Immature natural killer cell (primary cell): ENCODE data around the gene KLC1. TPM values are rescaled to one million over a fixed set of nuclear protein-coding genes. Genes with fewer than 3 reads are reported as not detected.

ENCODE experiments used
- DNase-seq, 3 donors: peaks; one replicate each; pipeline ENCODE4 v3.0.0; 2022; ENCODE audit warnings: mixed read lengths in 1 of 3
- H3K27ac Mint-ChIP-seq, 6 donors: one replicate each; pipeline ENCODE4 v1.8.0; 2020; ENCODE audit warnings: mixed read lengths in 6 of 6, mild to moderate bottlenecking in 5 of 6, inconsistent platforms in 4 of 6, moderate library complexity in 3 of 6
- H3K27me3 Mint-ChIP-seq, 3 donors: one replicate each; pipeline ENCODE4 v1.8.0; 2020 to 2021; ENCODE audit warnings: low read depth in 3 of 3, mild to moderate bottlenecking in 3 of 3, mixed read lengths in 3 of 3, moderate library complexity in 3 of 3, inconsistent platforms in 1 of 3
- H3K36me3 Mint-ChIP-seq, 3 donors: one replicate each; pipeline ENCODE4 v1.8.0; 2020; ENCODE audit warnings: mixed read lengths in 3 of 3, inconsistent platforms in 2 of 3, mild to moderate bottlenecking in 2 of 3
- H3K4me1 Mint-ChIP-seq, 2 donors: one replicate each; pipeline ENCODE4 v1.8.0; 2020; ENCODE audit warnings: inconsistent platforms in 2 of 2, mild to moderate bottlenecking in 2 of 2, mixed read lengths in 2 of 2, moderate library complexity in 1 of 2
- H3K4me3 Mint-ChIP-seq, 5 donors: one replicate each; pipeline ENCODE4 v1.8.0; 2020; ENCODE audit warnings: mild to moderate bottlenecking in 5 of 5, mixed read lengths in 5 of 5, inconsistent platforms in 3 of 5, moderate library complexity in 3 of 5
- H3K9me3 Mint-ChIP-seq, 6 donors: one replicate each; pipeline ENCODE4 v1.8.0; 2020; ENCODE audit warnings: mild to moderate bottlenecking in 6 of 6, mixed read lengths in 6 of 6, inconsistent platforms in 4 of 6, moderate library complexity in 3 of 6
- polyA plus RNA-seq, 3 donors: library from polyadenylated mRNA; unstranded; fragments of 300-500 nt; fragmentation: Illumina TruSeq; gene quantifications; one replicate each; pipeline ENCODE4 v1.2.3, GENCODE V29; 2021

The KLC1 gene
- polyA plus RNA-seq, 3 donors from 2014 or later = 38.3 to 83.5 (median 48.2) TPM

DNA sequence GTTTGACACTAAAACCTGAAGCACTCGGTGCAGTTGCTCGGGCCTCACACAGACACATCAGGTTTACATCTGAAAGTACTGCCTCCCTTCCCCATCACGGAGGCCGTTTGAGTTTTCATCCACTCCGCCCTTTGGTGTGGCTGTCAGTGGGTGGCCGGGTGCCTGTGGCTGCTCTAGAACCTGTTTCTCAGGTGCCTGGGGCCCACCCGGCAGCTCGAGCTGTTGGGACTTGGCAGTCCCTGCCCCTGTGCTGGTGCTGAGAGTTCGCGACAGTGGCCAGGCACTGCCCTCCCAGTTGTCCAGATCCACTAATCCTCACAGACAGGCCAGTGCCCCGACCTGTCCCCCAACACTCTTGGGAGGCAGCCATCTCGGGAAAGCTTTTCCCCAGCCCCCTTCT lies 63.9 kb downstream of the KLC1 start:
- Mint-ChIP-seq H3K4me1 (peaks cover 2 to 24% of the 10 kb centered on the region in 2 donors), H3K4me3 (no peak overlapping the region), H3K27ac (no peak overlapping the region), H3K36me3 (peaks cover 0 to 8% (median 0%) of the 10 kb centered on the region in 3 donors), H3K9me3 (no peaks in the 10 kb centered on the region), H3K27me3 (peaks cover 0 to 2% (median 0%) of the 10 kb centered on the region in 3 donors)
- DNase-seq = no peak

DNA sequence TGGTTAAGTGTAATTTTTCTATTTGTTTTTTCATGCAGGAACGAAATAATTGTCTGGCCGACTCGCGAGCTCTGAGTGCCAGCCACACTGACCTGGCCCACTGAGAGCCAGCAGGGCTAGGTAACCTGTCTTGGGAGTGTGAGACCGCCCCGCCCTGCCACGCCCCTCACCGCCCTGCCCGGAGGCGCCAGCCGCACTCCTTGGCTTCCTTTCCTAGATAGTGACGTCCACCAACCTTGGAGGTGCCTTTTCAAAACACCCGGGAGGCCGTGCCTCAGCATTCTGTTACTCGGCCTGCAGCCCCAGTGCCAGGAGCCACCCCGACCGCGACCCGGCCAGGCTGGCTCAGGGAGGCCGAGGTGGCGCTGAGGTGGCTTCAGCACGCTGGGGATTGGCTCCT lies 64.5 kb downstream of the KLC1 start:
- H3K4me1 Mint-ChIP-seq = peaks cover 2 to 24% of the 10 kb centered on the region in 2 donors
- no peak for DNase-seq
- no peak overlapping the region for H3K27ac Mint-ChIP-seq
- peaks cover 0 to 2% (median 0%) of the 10 kb centered on the region in 3 donors for H3K27me3 Mint-ChIP-seq
- no peak overlapping the region for H3K4me3 Mint-ChIP-seq
- no peaks in the 10 kb centered on the region for H3K9me3 Mint-ChIP-seq
- H3K36me3 Mint-ChIP-seq = peaks cover 0 to 8% (median 0%) of the 10 kb centered on the region in 3 donors

DNA sequence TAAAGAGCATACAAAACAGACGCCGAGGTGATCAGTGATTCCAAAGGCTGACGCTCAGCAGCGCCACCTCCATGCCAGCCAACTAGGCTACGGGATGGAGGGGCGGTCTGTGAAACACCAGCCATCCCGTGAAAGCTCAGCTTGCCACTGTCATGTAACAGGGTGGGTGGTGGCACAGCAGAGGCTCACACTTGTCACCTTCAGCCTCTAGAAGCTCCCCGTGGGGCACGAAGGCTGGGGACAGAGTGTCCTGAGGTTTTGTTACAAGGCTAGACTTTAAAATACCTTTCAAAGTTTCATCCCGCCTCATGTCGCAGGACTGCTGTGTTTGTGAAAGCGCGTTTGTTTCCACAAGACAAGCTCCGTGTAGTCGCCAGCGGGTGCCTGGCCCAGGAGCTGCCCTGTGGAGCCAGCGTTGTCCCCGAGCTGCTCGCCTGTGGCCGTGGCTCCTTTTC lies 65.6 kb downstream of the KLC1 start:
- Mint-ChIP-seq H3K4me1 (peaks cover 2 to 21% of the 10 kb centered on the region in 2 donors), H3K27ac (no peak overlapping the region), H3K9me3 (no peaks in the 10 kb centered on the region), H3K36me3 (peaks cover 0 to 5% (median 0%) of the 10 kb centered on the region in 3 donors), H3K27me3 (peaks cover 0 to 2% (median 0%) of the 10 kb centered on the region in 3 donors), H3K4me3 (no peak overlapping the region)
- no peak for DNase-seq

DNA sequence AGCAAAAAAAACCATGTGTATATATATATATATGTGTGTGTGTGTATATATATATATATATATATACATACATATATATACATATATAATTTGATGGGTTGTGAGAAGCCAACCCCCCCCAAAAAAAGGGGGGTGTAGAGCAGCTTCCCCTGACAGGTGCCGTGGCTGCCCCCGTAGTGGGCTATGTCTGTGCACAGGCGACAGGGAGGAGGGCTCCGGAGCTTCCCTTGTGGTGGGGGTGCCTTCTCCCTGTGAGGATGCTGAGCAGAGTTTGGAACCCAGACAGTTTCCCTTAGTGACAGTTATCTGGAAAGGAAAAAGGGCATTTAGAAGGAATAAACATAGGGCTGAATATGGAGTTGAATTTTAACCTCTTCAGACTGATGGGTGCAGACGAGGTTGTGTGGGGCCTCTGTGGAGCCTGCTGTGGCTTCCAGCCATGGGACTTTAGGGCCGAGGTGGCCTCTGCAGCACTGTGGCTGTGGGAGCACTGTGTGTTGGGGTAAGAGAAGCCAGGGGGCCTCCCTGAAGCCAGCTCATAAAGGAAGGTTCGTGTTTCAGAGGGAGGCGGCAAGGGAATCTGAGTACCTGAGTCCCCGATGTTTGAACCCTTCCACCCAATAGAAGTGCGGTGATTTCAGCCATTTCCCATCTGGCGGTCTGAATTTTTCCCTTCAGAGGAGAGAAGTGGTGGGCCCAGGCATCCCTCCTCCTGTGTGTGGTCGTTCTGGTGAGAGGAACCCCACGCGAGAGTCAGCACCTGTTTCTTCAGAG lies 66.5 kb downstream of the KLC1 start:
- H3K36me3 Mint-ChIP-seq = no peaks in the 10 kb centered on the region
- peak overlapping the region in 2 of 6 donors; percentile 7 to 46 for H3K27ac Mint-ChIP-seq
- no peak overlapping the region for H3K4me3 Mint-ChIP-seq
- peaks cover 0 to 2% (median 0%) of the 10 kb centered on the region in 3 donors for H3K27me3 Mint-ChIP-seq
- no peak for DNase-seq
- H3K9me3 Mint-ChIP-seq = no peaks in the 10 kb centered on the region
- H3K4me1 Mint-ChIP-seq = peaks cover 2 to 16% of the 10 kb centered on the region in 2 donors

DNA sequence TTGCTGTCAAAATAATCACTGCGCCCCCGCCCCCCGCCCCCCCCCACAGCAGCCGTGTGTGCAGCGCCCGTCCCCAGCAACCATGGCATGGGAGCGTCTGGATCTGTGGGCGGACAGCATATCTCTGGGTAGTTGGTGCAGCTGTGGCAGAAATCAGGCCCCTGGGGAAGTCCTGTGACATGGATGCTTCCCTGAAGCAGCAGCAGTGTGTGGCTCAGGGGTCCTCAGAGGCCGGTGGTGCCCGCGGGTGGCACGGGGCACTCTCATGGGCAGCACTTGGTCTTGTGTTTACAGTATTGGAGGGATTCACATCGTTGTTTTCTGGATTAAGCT lies 67.0 kb downstream of the KLC1 start:
- peaks cover 0 to 2% (median 0%) of the 10 kb centered on the region in 3 donors for H3K27me3 Mint-ChIP-seq
- no peak overlapping the region for H3K4me3 Mint-ChIP-seq
- peaks cover 2 to 14% of the 10 kb centered on the region in 2 donors for H3K4me1 Mint-ChIP-seq
- no peaks in the 10 kb centered on the region for H3K9me3 Mint-ChIP-seq
- peak overlapping the region in 1 of 6 donors; percentile 4 for H3K27ac Mint-ChIP-seq
- no peaks in the 10 kb centered on the region for H3K36me3 Mint-ChIP-seq
- no peak for DNase-seq

DNA sequence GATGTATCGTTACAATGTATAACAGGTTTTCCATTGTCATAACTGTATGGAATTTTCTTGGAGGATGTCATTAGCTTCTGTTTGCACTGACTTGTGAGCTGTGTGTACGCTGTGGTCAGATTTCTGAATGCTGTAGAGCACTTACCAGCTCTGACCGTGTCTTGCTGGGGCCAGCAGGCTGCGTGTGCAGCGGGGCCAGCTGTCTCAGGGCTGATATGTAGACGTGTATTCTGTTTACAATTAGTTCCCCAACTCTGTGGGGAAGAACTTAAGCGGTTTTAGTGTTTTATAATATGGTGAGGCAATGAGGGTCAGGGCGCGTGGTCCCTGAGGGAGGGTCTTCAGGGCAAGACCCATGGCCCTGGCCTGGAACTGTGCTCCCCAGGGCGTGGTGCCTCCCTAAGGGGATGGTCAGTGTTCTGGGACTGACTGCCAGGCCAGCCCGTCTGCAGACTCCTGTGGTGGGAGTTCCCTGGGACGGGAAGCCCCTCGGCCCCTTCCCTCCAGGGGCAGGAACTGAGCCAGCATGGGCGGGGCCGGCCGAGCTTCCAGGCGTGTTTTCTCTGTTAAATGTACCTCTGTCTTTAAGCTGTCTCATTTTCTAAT lies 67.6 kb downstream of the KLC1 start:
- H3K36me3 Mint-ChIP-seq = no peaks in the 10 kb centered on the region
- H3K27me3 Mint-ChIP-seq = peaks cover 0 to 3% (median 0%) of the 10 kb centered on the region in 3 donors
- no peaks in the 10 kb centered on the region for H3K9me3 Mint-ChIP-seq
- H3K27ac Mint-ChIP-seq = peak overlapping the region in 2 of 6 donors; percentile 4 to 23
- no peak overlapping the region for H3K4me3 Mint-ChIP-seq
- H3K4me1 Mint-ChIP-seq = peaks cover 2 to 14% of the 10 kb centered on the region in 2 donors
- no peak for DNase-seq

DNA sequence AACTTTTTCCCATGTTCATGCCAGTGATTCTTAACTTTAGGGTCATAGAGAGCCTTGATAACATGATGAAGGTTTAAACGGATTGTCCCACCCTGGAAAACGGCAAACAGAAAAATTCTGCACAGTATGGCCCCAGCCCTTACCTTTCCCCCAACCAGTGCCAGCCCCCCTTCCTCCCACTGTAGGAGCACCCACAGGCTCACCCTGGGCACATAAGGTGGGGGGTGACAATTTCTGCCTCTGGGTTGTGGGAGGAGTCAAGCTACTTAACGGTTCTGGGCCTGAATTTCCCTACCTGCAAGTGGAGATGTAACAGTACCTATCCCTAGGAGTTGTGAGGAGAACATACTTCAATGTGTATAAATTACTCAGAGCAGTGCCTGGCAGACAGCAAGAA lies 68.2 kb downstream of the KLC1 start:
- no peak for DNase-seq
- peak overlapping the region in 2 of 6 donors; percentile 26 to 39 for H3K27ac Mint-ChIP-seq
- peaks cover 2 to 14% of the 10 kb centered on the region in 2 donors for H3K4me1 Mint-ChIP-seq
- H3K9me3 Mint-ChIP-seq = no peaks in the 10 kb centered on the region
- no peaks in the 10 kb centered on the region for H3K36me3 Mint-ChIP-seq
- H3K4me3 Mint-ChIP-seq = no peak overlapping the region
- H3K27me3 Mint-ChIP-seq = peaks cover 0 to 4% (median 0%) of the 10 kb centered on the region in 3 donors

DNA sequence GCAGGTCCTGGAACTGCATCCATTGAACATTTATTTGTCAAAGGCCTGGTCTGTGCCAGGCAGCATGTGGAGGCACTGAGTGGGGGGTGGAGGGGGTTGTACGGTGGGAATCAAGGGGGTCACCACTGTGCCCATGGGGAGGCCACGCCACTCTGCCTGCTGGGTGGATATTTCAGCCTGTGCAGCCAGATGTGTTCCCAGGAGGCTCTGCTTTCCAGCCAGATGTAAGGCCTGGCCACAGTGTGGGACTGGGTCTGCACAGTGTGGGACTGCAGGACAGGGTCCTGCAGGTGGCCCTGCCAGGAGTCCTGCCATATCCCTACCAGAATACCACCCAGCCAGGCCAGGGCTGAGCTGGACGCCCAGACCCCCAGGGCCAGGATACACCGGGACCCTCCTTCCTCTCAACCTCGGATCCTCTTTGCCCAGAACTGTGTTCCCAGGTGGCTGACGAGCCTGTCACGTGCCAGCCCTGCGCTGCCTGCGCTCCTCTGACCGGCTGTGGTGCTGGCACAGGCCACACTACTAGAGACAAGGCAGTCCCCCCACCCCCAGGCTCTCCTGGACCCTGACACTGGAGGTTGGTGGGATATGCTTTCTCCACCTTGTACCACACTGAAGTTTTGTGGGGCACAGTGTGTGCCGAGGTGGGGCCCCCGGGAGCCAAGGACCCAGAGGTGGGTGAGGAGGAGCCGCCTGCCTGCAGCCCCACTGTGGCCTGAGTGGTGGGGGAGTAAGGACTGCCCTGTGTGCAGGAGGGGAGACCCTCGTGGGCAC lies 68.8 kb downstream of the KLC1 start:
- Mint-ChIP-seq H3K27me3 (peaks cover 0 to 4% (median 0%) of the 10 kb centered on the region in 3 donors), H3K36me3 (no peaks in the 10 kb centered on the region)
- no peak for DNase-seq

DNA sequence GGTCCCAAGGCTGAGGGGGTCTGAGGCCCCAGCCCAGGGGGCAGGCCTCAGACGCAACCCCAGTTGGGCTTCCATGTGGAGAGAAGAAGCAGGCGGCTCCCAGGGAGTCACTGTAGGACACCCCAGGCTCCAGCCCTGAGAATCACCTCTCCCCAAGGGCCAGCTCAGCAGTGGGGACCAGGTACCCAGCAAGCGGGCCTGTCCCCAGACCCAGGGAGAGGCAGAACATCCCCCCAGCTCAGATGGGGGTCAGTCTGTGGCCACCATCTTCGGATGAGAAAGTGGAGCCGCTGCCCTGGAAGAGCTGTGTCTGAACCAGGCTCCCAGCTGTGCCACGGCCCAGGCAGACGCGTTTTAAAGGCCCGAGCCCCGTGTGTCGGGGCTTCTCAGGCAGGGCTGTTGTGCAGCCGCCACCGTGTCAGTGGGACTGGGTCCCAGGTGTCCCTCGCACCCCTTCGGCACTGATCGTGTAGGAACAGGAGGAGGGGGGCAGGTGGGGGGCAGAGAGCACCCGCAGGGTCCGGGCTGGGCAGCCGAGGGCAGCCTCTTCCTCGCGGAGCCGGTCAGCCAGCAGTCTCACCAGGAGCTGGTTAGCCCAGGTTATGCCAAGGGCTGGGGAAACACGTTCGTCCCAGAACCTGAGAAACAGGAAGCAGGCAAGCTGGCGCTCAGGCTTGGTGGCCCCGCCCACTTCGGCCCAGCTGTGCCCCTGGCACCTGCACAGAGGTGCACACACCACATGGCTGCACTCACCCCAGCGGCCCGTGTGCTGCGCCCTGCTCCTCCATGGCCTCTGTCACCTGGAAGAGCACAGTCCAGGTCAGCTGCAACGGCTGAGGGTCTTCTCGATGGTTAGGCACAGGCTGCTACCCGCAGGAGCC lies 69.6 kb downstream of the KLC1 start:
- Mint-ChIP-seq H3K36me3 (peaks cover 0 to 2% (median 0%) of the 10 kb centered on the region in 3 donors), H3K4me3 (no peak overlapping the region), H3K27ac (no peak overlapping the region), H3K4me1 (peaks cover 2 to 14% of the 10 kb centered on the region in 2 donors), H3K27me3 (peaks cover under 1 to 4% (median 2%) of the 10 kb centered on the region in 3 donors), H3K9me3 (no peaks in the 10 kb centered on the region)
- no peak for DNase-seq

More for the DNA sequence above, 68.8 kb downstream of the KLC1 start:
- H3K27ac Mint-ChIP-seq = peak overlapping the region in 1 of 6 donors; percentile 26
- H3K4me3 Mint-ChIP-seq = no peak overlapping the region
- no peaks in the 10 kb centered on the region for H3K9me3 Mint-ChIP-seq
- peaks cover 2 to 14% of the 10 kb centered on the region in 2 donors for H3K4me1 Mint-ChIP-seq

DNA sequence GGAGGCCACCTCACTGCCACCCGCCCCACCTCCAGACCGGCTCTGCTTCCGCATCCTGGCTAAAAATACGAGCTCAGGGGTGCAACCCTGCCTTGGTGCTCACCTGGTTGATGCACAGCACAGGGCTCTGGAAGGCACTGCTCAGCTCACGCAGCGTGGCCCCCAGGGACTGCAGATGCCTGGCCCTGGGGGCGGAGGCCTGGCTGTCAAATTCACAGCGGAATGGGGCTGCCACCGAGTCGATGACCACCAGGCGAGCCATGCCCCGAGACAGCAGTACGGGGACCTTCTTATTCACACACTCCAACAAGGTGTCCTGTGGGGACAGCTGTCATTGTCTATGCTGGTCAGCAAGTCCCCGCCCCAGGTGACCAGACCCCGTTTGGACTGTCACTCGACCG lies 70.2 kb downstream of the KLC1 start:
- Mint-ChIP-seq H3K27ac (no peak overlapping the region), H3K4me3 (no peak overlapping the region)
- no peak for DNase-seq

DNA sequence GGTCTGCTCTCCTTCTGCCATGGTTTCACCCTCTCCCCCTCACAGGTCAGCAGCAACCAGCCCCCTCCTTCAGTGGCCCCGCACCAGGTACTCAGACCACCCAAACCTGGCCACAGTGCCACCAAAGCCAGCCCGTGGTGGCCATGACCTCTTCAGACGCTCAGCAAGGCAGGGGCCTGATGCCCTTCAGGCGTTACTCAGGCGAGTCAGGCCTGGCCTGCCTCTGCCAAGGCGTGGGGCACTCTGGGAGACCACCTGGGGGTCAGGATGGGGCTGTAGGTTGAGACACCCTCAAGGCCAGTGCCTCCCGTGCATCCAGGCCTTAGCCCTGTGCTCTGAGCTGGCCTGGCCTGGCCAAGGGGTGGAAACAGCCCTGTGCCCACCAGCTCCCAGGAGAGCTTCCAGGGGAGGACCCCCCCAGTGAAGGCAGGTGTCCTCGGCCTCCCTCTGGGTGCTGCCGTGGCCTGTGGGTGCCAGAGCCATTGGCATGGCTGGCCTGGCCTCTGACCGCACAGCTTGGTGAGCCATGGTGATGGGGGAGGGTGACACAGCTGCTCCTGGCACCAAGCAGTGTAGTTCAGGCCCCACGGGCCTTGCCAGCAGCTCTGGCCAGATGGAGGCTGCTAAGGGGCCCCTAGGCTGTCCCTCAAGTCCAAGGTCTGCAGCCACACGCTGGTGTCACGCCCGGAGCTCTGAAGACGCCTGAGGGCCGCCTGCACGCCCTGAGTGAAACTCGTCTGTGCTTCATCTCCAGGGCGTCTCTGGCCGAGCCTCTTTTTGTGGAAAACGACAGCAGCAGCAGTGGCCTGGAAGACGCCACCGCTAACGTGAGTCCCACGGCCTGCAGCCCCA lies 71.1 kb downstream of the KLC1 start:
- no peak for DNase-seq
- Mint-ChIP-seq H3K27ac (no peak overlapping the region), H3K4me1 (peaks cover 2 to 13% of the 10 kb centered on the region in 2 donors), H3K4me3 (no peak overlapping the region), H3K9me3 (no peaks in the 10 kb centered on the region), H3K27me3 (peaks cover 3 to 4% (median 3%) of the 10 kb centered on the region in 3 donors), H3K36me3 (peaks cover 0 to 5% (median 0%) of the 10 kb centered on the region in 3 donors)

More for the DNA sequence above, 70.2 kb downstream of the KLC1 start:
- Mint-ChIP-seq H3K27me3 (peaks cover 3 to 4% (median 3%) of the 10 kb centered on the region in 3 donors), H3K4me1 (peaks cover 2 to 14% of the 10 kb centered on the region in 2 donors), H3K9me3 (no peaks in the 10 kb centered on the region), H3K36me3 (peaks cover 0 to 5% (median 0%) of the 10 kb centered on the region in 3 donors)

DNA sequence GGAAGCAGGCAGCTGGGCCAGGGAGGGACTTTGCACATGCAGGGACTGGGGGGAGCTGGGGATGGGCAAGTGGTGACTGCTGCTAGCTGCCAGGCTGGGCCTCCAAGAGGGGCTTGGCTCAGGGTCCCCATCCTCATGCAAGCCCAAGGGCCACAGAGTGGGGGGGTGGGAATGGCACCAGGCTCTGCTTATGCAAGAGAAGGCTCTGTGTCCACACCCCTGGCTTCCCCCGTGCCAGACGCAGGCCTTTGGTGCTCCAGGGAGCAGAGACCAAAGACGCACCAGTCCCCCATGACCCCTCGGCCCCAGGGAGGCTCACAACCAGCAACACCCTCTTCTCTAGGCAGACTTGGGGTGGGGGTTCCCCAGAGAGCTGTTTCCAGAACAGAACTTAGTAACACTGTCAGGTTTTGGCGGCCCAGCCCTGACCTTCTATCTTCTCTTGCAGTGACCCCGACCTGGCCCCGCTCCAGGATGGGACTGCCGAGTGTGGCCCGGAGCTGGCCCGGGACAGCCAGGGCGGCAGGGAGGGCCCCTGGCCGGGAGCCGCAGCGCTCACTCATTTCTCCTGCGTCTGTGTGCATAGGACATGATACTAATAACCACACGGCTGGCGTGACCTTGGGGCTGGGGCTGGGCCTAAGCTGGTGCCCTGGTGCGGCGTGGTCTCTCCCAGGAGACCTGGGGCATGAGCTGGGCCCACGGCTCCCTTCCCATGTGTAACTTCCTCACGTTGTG lies 71.9 kb downstream of the KLC1 start:
- DNase-seq = no peak
- peaks cover 0 to 5% (median 0%) of the 10 kb centered on the region in 3 donors for H3K36me3 Mint-ChIP-seq
- peaks cover 0 to 7% of the 10 kb centered on the region in 2 donors for H3K4me1 Mint-ChIP-seq
- H3K27ac Mint-ChIP-seq = no peak overlapping the region
- H3K4me3 Mint-ChIP-seq = no peak overlapping the region
- H3K9me3 Mint-ChIP-seq = no peaks in the 10 kb centered on the region
- peaks cover 3 to 5% (median 3%) of the 10 kb centered on the region in 3 donors for H3K27me3 Mint-ChIP-seq
